Right ventricle myocardium inferior (tissue), 1 donor: Measurements from ENCODE around the gene PCGF3. TPM values are rescaled to one million over a fixed set of nuclear protein-coding genes. Genes with fewer than 3 reads are reported as not detected.

Source experiments
- ATAC-seq: fragments of 200-7000 bp; cut with Tn5 transposase; one replicate; pipeline ENCODE4 v1.9.1; 2020; ENCODE audit warnings: mild to moderate bottlenecking, moderate library complexity
- DNase-seq: peaks from one replicate; pipeline ENCODE4 v3.0.0; 2021; ENCODE audit errors: missing footprints
- intact Hi-C: fragments of 100-400 bp; cut with DNase I; formaldehyde crosslinking; loops from one replicate; pipeline ENCODE4 v1.11.0; 2022
- long read RNA-seq: library from polyadenylated mRNA; unstranded; transcript quantifications from one replicate; pipeline ENCODE4 v2.0.0, GENCODE V29; 2021
- total RNA-seq: library from RNA; stranded (reverse); fragmentation: NEBNext Ultra II Directional; extraction: Animal tissue kit (Norgen Biotek cat#: 25700); gene quantifications from one replicate; pipeline ENCODE4 v1.2.1, GENCODE V29; 2021
- donor health status: DM: no; HTN: yes; CAD: no; lungs with severe emphysema.

PCGF3 gene
- 21.7 TPM for total RNA-seq
- long read RNA-seq, full-length matches to known transcripts, result 10 of 12 reads
- long read RNA-seq, partial matches to known transcripts, result 1 of 12 reads
- long read RNA-seq, other reads (novel, unspliced or antisense), result 1 of 12 reads

- ATAC-seq (peak; percentile 99), DNase-seq (peak; percentile 98)
- intact Hi-C loops, result no loop called here
Measured at GRCh38 chr4:705278-706082, at the start of gene PCGF3. Gene PCGF3, plus strand, starts transcription at chr4:705832. Its CDS starts 27,849 bp downstream, at chr4:733681.

- peak; percentile 53 for DNase-seq
- ATAC-seq, result no peak
- intact Hi-C loops, result no loop called here
Measured at GRCh38 chr4:656436-657337, 48.9 kb upstream of the PCGF3 start.

GRCh38 chr4:657338-657833 lies 48.2 kb upstream of the PCGF3 start:
- intact Hi-C loops, result no loop called here
- ATAC-seq (no peak), DNase-seq (peak; percentile 45)

GRCh38 chr4:657834-658667 lies 47.6 kb upstream of the PCGF3 start:
- ATAC-seq (peak; percentile 10), DNase-seq (peak; percentile 68)
- intact Hi-C loops, result no loop called here

GRCh38 chr4:658681-659667 lies 46.7 kb upstream of the PCGF3 start:
- ATAC-seq (no peak), DNase-seq (peak; percentile 49)
- intact Hi-C loops, result no loop called here

GRCh38 chr4:659851-660250 lies 45.8 kb upstream of the PCGF3 start:
- peak; percentile 22 for DNase-seq
- no peak for ATAC-seq
- intact Hi-C loops, result no loop called here

- DNase-seq (peak; percentile 47), ATAC-seq (no peak)
- intact Hi-C loops, result no loop called here
Measured at GRCh38 chr4:660401-660800, 45.2 kb upstream of the PCGF3 start.

- ATAC-seq (no peak), DNase-seq (peak; percentile 14)
- intact Hi-C loops, result no loop called here
Measured at GRCh38 chr4:661231-661630, 44.4 kb upstream of the PCGF3 start.

- DNase-seq, result peak; percentile 68
- no peak for ATAC-seq
- intact Hi-C loops, result no loop called here
Measured at GRCh38 chr4:661881-662761, 43.5 kb upstream of the PCGF3 start.

GRCh38 chr4:663046-663437 lies 42.6 kb upstream of the PCGF3 start:
- intact Hi-C loops, result no loop called here
- ATAC-seq, result no peak
- DNase-seq, result peak; percentile 56

GRCh38 chr4:663438-664428 lies 41.9 kb upstream of the PCGF3 start:
- DNase-seq (peak; percentile 83), ATAC-seq (peak; percentile 52)
- intact Hi-C loops, result no loop called here

GRCh38 chr4:664713-665231 lies 40.9 kb upstream of the PCGF3 start:
- intact Hi-C loops, result no loop called here
- DNase-seq, result peak; percentile 37
- ATAC-seq, result no peak

- peak; percentile 32 for DNase-seq
- no peak for ATAC-seq
- intact Hi-C loops, result no loop called here
Measured at GRCh38 chr4:665381-665750, 40.3 kb upstream of the PCGF3 start.

- intact Hi-C loops, result no loop called here
- ATAC-seq, result no peak
- DNase-seq, result peak; percentile 40
Measured at GRCh38 chr4:665751-666435, 39.7 kb upstream of the PCGF3 start.

GRCh38 chr4:666436-666810 lies 39.2 kb upstream of the PCGF3 start:
- DNase-seq, result peak; percentile 55
- ATAC-seq, result no peak
- intact Hi-C loops, result no loop called here
